A673 (cell line): ENCODE results near the gene FNDC1.

Experiments used
- EZH2 ChIP-seq: fragments of 200-600 bp; sonication (generic); IDR thresholded peaks from 2 replicates; pipeline ENCODE4 v1.6.1; 2017; ENCODE audit warnings: borderline replicate concordance, low read depth, mild to moderate bottlenecking, mixed read lengths, antibody characterized with exemption, low read length; ENCODE audit not compliant: poor library complexity, severe bottlenecking
- TF ChIP-seq, protein P1 (sequence below): fragments of 300-800, 200-600 bp; sonication (generic); conservative IDR thresholded peaks from 2 replicates; pipeline ENCODE4 v1.5.1; 2017; ENCODE audit warnings: low read depth, mild to moderate bottlenecking, antibody characterized with exemption, low read length, moderate library complexity, mixed read lengths

DNA sequence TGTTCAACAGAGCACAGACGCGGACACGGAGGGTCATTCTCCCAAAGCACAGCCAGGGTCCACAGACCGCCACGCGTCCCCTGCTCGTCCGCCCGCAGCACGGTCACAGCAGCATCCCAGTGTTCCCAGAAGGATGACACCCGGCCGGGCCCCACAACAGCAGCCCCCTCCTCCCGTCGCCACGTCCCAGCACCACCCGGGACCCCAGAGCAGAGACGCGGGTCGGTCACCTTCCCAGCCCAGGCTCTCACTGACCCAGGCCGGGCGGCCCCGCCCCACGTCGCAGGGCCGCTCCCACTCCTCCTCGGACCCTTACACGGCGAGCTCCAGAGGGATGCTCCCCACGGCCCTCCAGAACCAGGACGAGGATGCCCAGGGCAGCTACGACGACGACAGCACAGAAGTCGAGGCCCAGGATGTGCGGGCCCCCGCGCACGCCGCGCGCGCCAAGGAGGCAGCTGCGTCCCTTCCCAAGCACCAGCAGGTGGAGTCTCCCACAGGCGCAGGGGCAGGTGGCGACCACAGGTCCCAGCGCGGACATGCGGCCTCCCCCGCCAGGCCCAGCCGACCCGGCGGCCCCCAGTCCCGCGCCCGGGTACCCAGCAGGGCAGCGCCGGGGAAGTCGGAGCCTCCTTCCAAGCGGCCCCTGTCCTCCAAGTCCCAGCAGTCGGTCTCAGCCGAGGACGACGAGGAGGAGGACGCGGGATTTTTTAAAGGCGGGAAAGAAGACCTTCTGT, 64.3 kb downstream of the FNDC1 start:
- TF ChIP-seq, protein P1, sequence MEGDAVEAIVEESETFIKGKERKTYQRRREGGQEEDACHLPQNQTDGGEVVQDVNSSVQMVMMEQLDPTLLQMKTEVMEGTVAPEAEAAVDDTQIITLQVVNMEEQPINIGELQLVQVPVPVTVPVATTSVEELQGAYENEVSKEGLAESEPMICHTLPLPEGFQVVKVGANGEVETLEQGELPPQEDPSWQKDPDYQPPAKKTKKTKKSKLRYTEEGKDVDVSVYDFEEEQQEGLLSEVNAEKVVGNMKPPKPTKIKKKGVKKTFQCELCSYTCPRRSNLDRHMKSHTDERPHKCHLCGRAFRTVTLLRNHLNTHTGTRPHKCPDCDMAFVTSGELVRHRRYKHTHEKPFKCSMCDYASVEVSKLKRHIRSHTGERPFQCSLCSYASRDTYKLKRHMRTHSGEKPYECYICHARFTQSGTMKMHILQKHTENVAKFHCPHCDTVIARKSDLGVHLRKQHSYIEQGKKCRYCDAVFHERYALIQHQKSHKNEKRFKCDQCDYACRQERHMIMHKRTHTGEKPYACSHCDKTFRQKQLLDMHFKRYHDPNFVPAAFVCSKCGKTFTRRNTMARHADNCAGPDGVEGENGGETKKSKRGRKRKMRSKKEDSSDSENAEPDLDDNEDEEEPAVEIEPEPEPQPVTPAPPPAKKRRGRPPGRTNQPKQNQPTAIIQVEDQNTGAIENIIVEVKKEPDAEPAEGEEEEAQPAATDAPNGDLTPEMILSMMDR, result no peak
- TF ChIP-seq EZH2, result no peak
